GM12891 (cell line): ENCODE results near the gene MMP1.

Source experiments
- PAX5 ChIP-seq: IDR thresholded peaks from 2 replicates; pipeline ENCODE4 v1.6.1; 2011; ENCODE audit warnings: low read length, moderate library complexity, mild to moderate bottlenecking; ENCODE audit not compliant: insufficient read depth, severe bottlenecking
- POLR2A ChIP-seq: IDR thresholded peaks from 2 replicates; pipeline ENCODE4 v1.6.1; 2011; ENCODE audit warnings: low read depth, low read length, control low read depth
- POLR2AphosphoS5 ChIP-seq: IDR thresholded peaks from 2 replicates; pipeline ENCODE4 v1.6.1; 2011; ENCODE audit warnings: low read depth, low read length, control low read depth
- POU2F2 ChIP-seq: IDR thresholded peaks from 2 replicates; pipeline ENCODE4 v1.6.1; 2011; ENCODE audit warnings: low read depth, mild to moderate bottlenecking, control low read depth, low read length, moderate library complexity
- SPI1 ChIP-seq: IDR thresholded peaks from 2 replicates; pipeline ENCODE4 v1.6.1; 2011; ENCODE audit warnings: low read depth, low read length, control low read depth
- TAF1 ChIP-seq: IDR thresholded peaks from 2 replicates; pipeline ENCODE4 v1.6.1; 2011; ENCODE audit warnings: low read depth, low read length, control low read depth

- no peak for TF ChIP-seq POLR2AphosphoS5
- TF ChIP-seq POLR2A, result no peak
- no peak for TF ChIP-seq TAF1
- TF ChIP-seq SPI1, result no peak
- TF ChIP-seq PAX5, result no peak
- TF ChIP-seq POU2F2, result no peak
These were observed 13.6 kb downstream of the MMP1 start for GRCh38 chr11:102784380-102784779.
